Bronchial epithelial cell (primary cell): Measurements from ENCODE around the gene ORC5. TPM values are rescaled to one million over a fixed set of nuclear protein-coding genes. Genes with fewer than 3 reads are reported as not detected.

Source experiments
- DNase-seq: peaks from one replicate; pipeline ENCODE4 v3.0.0-alpha.2; 2010; ENCODE audit warnings: low read depth
- FAIRE-seq: peaks from 2 replicates; lab custom pipeline; 2011; peaks lifted over from hg19 to GRCh38; lab: Jason Lieb, UNC
- H3K27me3 ChIP-seq: 2 replicates; pipeline ENCODE4 v1.5.1; 2011; ENCODE audit warnings: low read length; ENCODE audit not compliant: control insufficient read depth, insufficient read depth
- H3K36me3 ChIP-seq: 2 replicates; pipeline ENCODE4 v1.5.1; 2011; ENCODE audit warnings: low read length; ENCODE audit not compliant: control insufficient read depth, insufficient read depth
- H3K4me3 ChIP-seq: 2 replicates; pipeline ENCODE4 v1.5.1; 2011; ENCODE audit warnings: mild to moderate bottlenecking, low read depth, low read length, control low read depth
- CTCF ChIP-seq: IDR thresholded peaks from 2 replicates; pipeline ENCODE4 v1.5.1; 2011; ENCODE audit warnings: mild to moderate bottlenecking, moderate library complexity, low read length, control low read depth, inconsistent platforms; ENCODE audit not compliant: insufficient read depth, severe bottlenecking
- total RNA-seq: library from RNA; depleted of rRNA; stranded (reverse); fragments of >200 nt; gene quantifications from 2 replicates; pipeline ENCODE4 v1.2.1, GENCODE V29; 2014

ORC5 gene
- total RNA-seq, 1 donor from 2014 or later = 25.0 TPM

DNA sequence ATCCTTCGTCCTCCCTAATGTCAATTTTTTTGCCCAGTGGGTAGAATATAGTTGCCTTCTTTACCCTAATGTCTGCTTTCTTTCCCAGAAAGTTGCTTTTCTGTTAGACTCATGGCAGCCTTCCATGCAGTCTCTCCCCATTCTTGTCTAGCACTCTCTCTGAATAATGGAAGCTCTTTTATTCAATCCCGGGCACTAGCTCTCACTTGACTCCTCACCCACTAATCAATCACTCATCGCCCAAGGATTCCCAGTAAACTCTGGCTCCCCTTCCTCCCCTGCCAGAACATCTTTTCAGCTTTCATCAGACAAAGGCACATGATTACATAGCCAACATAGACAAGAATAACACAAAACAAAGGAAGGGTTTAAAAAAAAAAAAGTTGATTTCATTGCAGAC is 118.2 kb downstream of the ORC5 start:
- no peak for TF ChIP-seq CTCF
- DNase-seq = no peak
- H3K36me3 ChIP-seq = no peaks in the 10 kb centered on the region
- no peak overlapping the region for H3K4me3 ChIP-seq
- no peaks in the 10 kb centered on the region for H3K27me3 ChIP-seq
- FAIRE-seq = no peak

GRCh38 chr7:104089061-104089460 is 118.8 kb downstream of the ORC5 start:
- Histone ChIP-seq H3K27me3 (no peaks in the 10 kb centered on the region), H3K36me3 (no peaks in the 10 kb centered on the region), H3K4me3 (no peak overlapping the region)
- DNase-seq (no peak), FAIRE-seq (no peak)
- TF ChIP-seq CTCF = no peak

Other genes starting within 250 kb of the ORC5 start
- gene RELN, start 218.4 kb downstream of the ORC5 start, total RNA-seq = 0.13 TPM in 1 of 2 replicates, not detected in the other
- gene LHFPL3, start 120.6 kb upstream of the ORC5 start, total RNA-seq = not detected in 2 replicates